ENCODE results near the gene CAAP1. TPM values are rescaled to one million over a fixed set of nuclear protein-coding genes. Genes with fewer than 3 reads are reported as not detected.
"Not testable (repeated sequence)": the region's sequence is repeated elsewhere in the genome, so short reads cannot be mapped to it uniquely, and the experiment has no call there.

Gene CAAP1
- total and polyA plus RNA-seq, 12 donors = 19.2 to 62.4 (median 32.8) TPM

GRCh38 chr9:26850995-26851394 lies 41.6 kb downstream of the CAAP1 start:
- 95 to 98% (median 98%) methylated on average over 2 of the region's 2 CpGs for WGBS, 4 donors

GRCh38 chr9:26833792-26834191 lies 58.8 kb downstream of the CAAP1 start:
- intact Hi-C loops (cut with DNase I) = no loop called here
- H3K27me3 ChIP-seq = no peaks in the 10 kb centered on the region
- no peak overlapping the region for H3K4me3 ChIP-seq
- H3K4me1 ChIP-seq (replicated peaks in 1 of 2) = peaks cover 0 to 6% of the 10 kb centered on the region in 2 donors
- no peak overlapping the region for H3K27ac ChIP-seq
- H3K9me3 ChIP-seq (replicated peaks in 1 of 3) = no peaks in the 10 kb centered on the region
- TF ChIP-seq POLR2A (IDR thresholded peaks at IDR 0.05) (no peak), CTCF (IDR thresholded peaks at IDR 0.05) (no peak)
- peak in 4 of 7 donors; percentile 24 to 43 (median 33) for DNase-seq
- H3K36me3 ChIP-seq (replicated peaks in 1 of 2) = no peaks in the 10 kb centered on the region
- WGBS, 4 donors = 22 to 28% (median 26%) methylated on average over 6 of the region's 6 CpGs

More at GRCh38 chr9:26850995-26851394, 41.6 kb downstream of the CAAP1 start:
- H3K27ac ChIP-seq = no peak overlapping the region
- TF ChIP-seq POLR2A (IDR thresholded peaks at IDR 0.05) = no peak
- TF ChIP-seq CTCF (IDR thresholded peaks at IDR 0.05) = no peak
- no peaks in the 10 kb centered on the region for H3K4me1 ChIP-seq (replicated peaks in 1 of 2)
- intact Hi-C loops (cut with DNase I) = loop anchor here in 1 of 2 donors (10.0 kb wide), 1 partner anchor 106 kb away; no protein-coding TSS in a partner anchor
- H3K27me3 ChIP-seq = no peaks in the 10 kb centered on the region
- no peak for DNase-seq
- H3K4me3 ChIP-seq = no peak overlapping the region
- H3K36me3 ChIP-seq (replicated peaks in 1 of 2) = no peaks in the 10 kb centered on the region
- no peaks in the 10 kb centered on the region for H3K9me3 ChIP-seq (replicated peaks in 1 of 3)

- WGBS, 4 donors = 80 to 92% (median 87%) methylated on average over 4 of the region's 4 CpGs
- intact Hi-C loops (cut with DNase I); H3K27me3 ChIP-seq; H3K36me3 ChIP-seq (replicated peaks in 1 of 2); H3K4me3 ChIP-seq; H3K4me1 ChIP-seq (replicated peaks in 1 of 2); H3K9me3 ChIP-seq (replicated peaks in 1 of 3); DNase-seq; H3K27ac ChIP-seq: not testable (repeated sequence)
These were observed 64.1 kb downstream of the CAAP1 start for GRCh38 chr9:26828391-26828955.

- Histone ChIP-seq H3K36me3 (replicated peaks in 1 of 2) (no peaks in the 10 kb centered on the region), H3K27me3 (no peaks in the 10 kb centered on the region), H3K27ac (no peak overlapping the region), H3K4me1 (replicated peaks in 1 of 2) (no peaks in the 10 kb centered on the region), H3K9me3 (replicated peaks in 1 of 3) (no peaks in the 10 kb centered on the region), H3K4me3 (no peak overlapping the region)
- whole genome bisulfite sequencing, 4 donors = 75 to 88% (median 76%) methylated on average over 2 of the region's 2 CpGs
- TF ChIP-seq POLR2A (IDR thresholded peaks at IDR 0.05) = no peak
- intact Hi-C loops (cut with DNase I) = no loop called here
- DNase-seq = no peak
These were observed 77.8 kb downstream of the CAAP1 start for GRCh38 chr9:26814799-26815198.

- Histone ChIP-seq H3K36me3 (replicated peaks in 1 of 2) (no peaks in the 10 kb centered on the region), H3K27ac (no peak overlapping the region), H3K27me3 (no peaks in the 10 kb centered on the region), H3K9me3 (replicated peaks in 1 of 3) (no peaks in the 10 kb centered on the region), H3K4me1 (replicated peaks in 1 of 2) (no peaks in the 10 kb centered on the region), H3K4me3 (no peak overlapping the region)
- DNase-seq = no peak
- intact Hi-C loops (cut with DNase I) = no loop called here
- no peak for TF ChIP-seq POLR2A (IDR thresholded peaks at IDR 0.05)
- TF ChIP-seq CTCF (IDR thresholded peaks at IDR 0.05) = no peak
These were observed 79.4 kb downstream of the CAAP1 start for GRCh38 chr9:26813247-26813646.

Measured in adrenal gland (tissue), 12 donors.